Cortex of kidney (tissue), 1 donor: ENCODE results near the gene MYOM1.

Source experiments
- DNase-seq: peaks from one replicate; lab custom pipeline; 2025; lab: John Stamatoyannopoulos, UW

MYOM1 gene

GRCh38 chr18:3150688-3151087 is 69.1 kb downstream of the MYOM1 start:
- no peak for DNase-seq

- no peak for DNase-seq
These were observed 69.5 kb downstream of the MYOM1 start for GRCh38 chr18:3150274-3150673.

- no peak for DNase-seq
These were observed 70.7 kb downstream of the MYOM1 start for GRCh38 chr18:3148930-3149535.

- no peak for DNase-seq
These were observed 71.7 kb downstream of the MYOM1 start for GRCh38 chr18:3147935-3148554.

GRCh38 chr18:3140986-3141639 is 78.7 kb downstream of the MYOM1 start:
- DNase-seq: no peak

- no peak for DNase-seq
These were observed 79.4 kb downstream of the MYOM1 start for GRCh38 chr18:3140342-3140741.

GRCh38 chr18:3139406-3139805 is 80.4 kb downstream of the MYOM1 start:
- DNase-seq: no peak

GRCh38 chr18:3138274-3138975 is 81.3 kb downstream of the MYOM1 start:
- no peak for DNase-seq

GRCh38 chr18:3135536-3135935 is 84.2 kb downstream of the MYOM1 start:
- no peak for DNase-seq

GRCh38 chr18:3132700-3133099 is 87.1 kb downstream of the MYOM1 start:
- no peak for DNase-seq

- no peak for DNase-seq
These were observed 89.4 kb downstream of the MYOM1 start for GRCh38 chr18:3130344-3130743.

GRCh38 chr18:3129053-3129864 is 90.5 kb downstream of the MYOM1 start:
- no peak for DNase-seq

- no peak for DNase-seq
These were observed 93.2 kb downstream of the MYOM1 start for GRCh38 chr18:3126457-3127097.

- DNase-seq: no peak
These were observed 94.9 kb downstream of the MYOM1 start for GRCh38 chr18:3124822-3125221.

- no peak for DNase-seq
These were observed 96.9 kb downstream of the MYOM1 start for GRCh38 chr18:3122851-3123250.

- DNase-seq: no peak
These were observed 98.5 kb downstream of the MYOM1 start for GRCh38 chr18:3121259-3121658.

GRCh38 chr18:3120356-3120755 is 99.4 kb downstream of the MYOM1 start:
- no peak for DNase-seq

- no peak for DNase-seq
These were observed 100.1 kb downstream of the MYOM1 start for GRCh38 chr18:3119401-3120341.

- DNase-seq: no peak
These were observed 101.4 kb downstream of the MYOM1 start for GRCh38 chr18:3118195-3119010.
